GM19043 (cell line): ENCODE data around the gene SNUPN.

ENCODE experiments used
- ATAC-seq: cut with Tn5 transposase; IDR thresholded peaks from one replicate; pipeline ENCODE4 v1.9.1; 2021; ENCODE audit warnings: low read depth; ENCODE audit not compliant: unreplicated experiment

SNUPN gene

DNA sequence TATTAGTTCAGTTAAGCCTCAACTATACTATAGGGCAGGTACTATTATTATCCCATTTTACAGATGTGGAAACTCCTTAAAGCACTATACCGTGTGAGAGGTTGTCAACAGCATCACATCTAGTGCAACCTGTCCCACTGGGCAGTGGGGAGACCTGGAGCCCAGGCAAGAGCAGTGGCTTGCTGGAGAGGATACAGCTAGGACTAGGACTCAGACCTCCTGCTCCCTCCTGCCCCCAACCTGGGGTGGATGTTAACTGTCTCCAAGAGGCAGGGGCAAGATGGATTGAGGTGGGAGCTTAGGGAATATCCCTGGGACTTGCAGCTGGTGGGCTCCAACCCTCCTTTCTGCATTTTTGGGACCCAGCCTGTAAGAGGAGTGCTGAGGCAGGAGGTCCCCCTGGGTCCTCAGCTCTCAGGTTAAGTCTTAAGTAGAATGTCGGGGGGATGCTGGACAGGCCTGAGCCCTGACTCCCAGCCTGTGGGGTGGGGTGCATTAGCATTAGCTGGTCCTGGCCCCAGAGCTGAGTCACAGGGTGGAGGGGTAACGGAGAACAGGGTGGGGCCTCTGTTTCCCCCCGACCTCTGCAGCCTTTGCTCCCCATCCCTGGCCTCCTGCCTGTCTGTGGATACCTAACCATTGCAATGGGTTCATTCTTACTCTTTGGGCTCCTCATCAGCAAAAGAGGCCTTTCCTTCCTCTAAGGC lies 28.8 kb upstream of the SNUPN start:
- ATAC-seq: no peak

GRCh38 chr15:75653347-75653913 lies 27.9 kb upstream of the SNUPN start:
- ATAC-seq: no peak

GRCh38 chr15:75651810-75652543 lies 26.5 kb upstream of the SNUPN start:
- no peak for ATAC-seq

- no peak for ATAC-seq
These were observed 25.6 kb upstream of the SNUPN start for GRCh38 chr15:75650908-75651809.

- ATAC-seq: no peak
These were observed 24.3 kb upstream of the SNUPN start for GRCh38 chr15:75649848-75650247.

GRCh38 chr15:75649045-75649761 lies 23.7 kb upstream of the SNUPN start:
- no peak for ATAC-seq

- ATAC-seq: no peak
These were observed 22.9 kb upstream of the SNUPN start for GRCh38 chr15:75648156-75649000.

GRCh38 chr15:75647370-75648155 lies 22.0 kb upstream of the SNUPN start, which contains the start of gene SNX33:
Gene SNX33 (plus strand): TSS chr15:75647912. CDS start chr15:75649103, 1,191 bp downstream.
- no peak for ATAC-seq

DNA sequence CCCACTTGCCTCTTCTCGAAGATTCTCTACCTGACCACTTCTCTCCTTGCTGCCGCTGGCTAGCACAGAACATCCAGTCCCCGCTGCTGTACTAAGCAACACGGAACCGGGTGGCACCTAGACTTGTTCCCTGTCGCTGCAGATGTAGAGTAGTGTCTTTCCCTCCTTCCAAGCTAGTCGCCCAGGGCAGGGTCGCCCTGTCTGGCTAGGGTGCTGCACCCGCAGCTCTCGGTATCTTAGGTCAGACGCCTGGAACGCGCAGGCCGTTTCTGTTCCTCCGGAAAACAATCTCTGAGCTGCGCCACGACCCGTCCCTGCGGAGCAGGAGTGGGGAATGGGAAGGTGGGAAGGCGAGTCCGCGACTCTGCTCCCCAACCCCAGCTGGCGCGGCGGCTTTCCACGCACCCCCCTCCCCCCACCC lies 21.4 kb upstream of the SNUPN start:
- no peak for ATAC-seq

DNA sequence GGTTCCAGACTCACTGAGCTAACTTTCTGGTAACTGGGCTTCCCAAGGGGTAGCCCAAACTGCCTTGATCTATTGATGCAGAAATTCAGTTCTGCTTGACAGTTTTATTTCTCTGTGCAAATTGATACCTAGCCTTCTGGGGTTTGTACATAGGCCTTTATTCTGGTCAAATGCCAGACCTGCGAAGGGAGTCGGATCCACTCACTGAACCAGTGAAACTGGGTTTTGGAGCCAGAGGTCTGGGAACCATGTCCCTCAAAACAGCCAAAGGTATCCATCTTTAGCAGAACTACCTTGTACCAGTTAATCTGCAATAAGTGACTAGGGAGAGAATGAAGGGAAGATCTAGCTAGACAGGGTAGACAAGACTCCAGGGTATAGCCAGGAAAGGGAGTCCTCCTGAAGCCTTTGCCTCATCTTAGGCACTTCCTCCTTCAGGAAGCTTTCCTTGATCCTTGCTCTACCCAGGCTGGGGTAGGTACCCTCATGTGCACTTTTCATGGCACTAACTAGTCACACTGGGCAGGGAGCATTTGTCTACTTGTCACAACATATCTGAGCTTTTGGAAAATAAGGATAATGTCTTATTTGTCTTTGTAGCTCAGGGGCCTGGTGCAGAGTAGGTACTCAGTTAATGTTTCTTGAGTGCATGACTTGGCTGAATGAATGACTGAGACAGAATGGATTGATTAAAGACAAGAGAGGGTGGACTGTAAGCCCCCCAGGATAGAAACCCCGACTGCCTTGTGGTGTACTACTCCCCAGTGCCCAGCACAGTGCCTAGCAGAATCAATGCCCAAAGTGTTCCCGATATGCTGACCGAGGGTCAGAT lies 20.8 kb upstream of the SNUPN start:
- ATAC-seq: no peak

DNA sequence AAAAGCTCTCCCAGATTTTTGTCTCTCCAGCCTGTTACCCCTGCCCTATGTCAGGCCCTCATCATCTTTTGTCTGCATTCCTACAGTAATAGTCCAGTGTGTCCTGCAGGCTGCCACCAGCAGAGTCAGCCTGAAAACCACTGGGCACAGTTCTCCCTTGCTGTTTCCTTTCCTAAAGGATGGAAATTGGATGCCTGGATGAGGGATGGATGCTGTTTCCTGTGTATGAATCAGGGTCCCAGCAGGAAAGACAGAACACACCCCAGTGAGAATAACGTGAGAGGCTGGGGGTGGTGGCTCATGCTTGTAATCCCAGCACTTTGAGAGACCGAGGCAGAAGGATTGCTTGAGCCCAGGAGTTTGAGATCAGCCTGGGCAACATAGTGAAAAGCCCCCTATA lies 18.9 kb upstream of the SNUPN start:
- no peak for ATAC-seq

DNA sequence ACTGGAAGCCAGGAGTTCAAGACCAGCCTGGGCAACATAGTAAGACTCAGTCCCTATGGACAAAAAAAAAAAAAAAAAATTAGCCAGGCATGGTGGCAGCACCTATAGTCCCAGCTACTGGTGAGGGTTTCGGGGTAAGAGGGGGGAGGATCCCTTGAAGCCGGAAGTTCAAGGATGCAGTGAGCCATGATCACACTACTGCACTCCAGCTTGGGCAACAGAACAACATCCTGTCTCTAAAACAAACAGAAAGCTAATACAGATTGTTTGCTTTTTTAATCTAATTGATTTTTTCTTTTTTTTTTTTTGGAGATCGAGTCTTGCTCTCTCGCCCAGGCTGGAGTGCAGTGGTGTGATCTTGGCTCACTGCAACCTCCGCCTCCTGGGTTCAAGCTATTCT lies 16.1 kb upstream of the SNUPN start:
- no peak for ATAC-seq

- no peak for ATAC-seq
These were observed 15.6 kb upstream of the SNUPN start for GRCh38 chr15:75641179-75641503.

DNA sequence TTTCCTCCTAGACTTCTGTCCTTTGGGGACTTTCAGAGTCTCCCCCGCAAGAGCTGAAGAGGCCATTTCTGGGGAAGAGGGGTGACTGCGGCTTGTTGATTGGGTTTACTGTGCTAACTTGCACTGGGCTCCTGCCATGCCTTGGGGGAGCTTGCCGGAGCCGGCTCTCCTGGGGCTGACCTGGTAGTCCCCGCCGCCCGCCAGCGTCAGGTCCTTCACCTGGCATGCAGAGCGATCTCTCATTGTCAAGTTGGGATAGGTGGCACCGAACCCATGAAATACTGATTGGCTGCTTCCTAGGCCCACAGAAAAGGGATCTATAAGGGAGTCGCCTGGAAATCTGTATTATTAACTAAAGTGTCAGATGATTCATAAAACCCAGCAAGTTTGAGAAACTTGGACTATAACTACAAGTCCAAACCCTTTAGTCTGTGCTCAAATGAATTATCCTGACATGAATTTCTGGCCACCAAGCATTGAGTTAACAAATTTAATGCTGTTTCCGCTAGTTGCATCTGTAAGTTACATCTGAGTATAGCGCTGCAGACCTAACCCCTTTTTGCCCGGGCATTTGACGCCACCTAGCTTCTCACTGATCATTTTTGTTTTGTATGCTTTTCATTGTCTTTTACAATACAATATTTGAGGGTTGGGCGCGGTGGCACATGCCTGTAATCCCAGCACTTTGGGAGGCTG lies 15.1 kb upstream of the SNUPN start:
- peak; percentile 22 for ATAC-seq

DNA sequence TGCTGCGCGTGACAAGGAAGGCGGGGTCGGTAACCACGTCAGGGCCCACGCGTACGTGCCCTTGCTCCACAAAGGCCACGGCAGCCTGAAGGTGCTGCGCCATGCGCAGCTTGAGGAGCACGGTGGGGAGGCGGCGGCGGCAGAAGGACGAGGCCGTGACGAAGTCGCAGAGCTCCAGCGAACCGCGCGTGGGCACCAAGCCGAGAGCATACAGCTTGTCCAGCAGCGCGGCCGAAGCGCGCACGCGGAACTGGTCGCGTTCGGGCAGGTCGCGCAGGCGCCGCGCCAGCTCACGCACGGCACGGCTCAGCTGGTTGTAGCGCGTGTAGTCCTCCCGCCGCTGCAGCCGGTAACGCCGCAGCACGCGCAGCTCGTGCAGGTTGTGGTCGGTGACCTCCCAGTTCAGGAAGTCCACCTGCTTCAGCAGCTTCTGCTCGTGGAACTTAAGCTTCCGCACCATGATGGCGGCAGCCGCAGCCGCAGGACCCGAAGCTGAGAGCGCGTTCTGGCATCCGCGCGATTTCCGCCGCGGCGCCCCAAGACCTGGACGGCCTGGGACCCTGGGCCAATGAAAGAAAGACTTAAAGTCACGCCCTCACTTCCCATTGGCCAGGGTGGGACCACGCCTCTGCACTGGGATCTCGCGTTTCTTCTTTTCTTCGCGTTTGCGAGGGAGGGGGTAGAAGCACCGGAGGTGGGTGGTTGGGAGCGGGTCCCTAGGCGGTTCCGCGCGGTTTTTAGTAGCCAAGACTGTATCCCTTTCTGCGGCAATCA lies 14.4 kb upstream of the SNUPN start, which contains the start of gene IMP3:
TSS of gene IMP3 (minus strand) at position 516 of the 774 bp plus-strand sequence. CDS start at position 460, 56 bp downstream.
- ATAC-seq: peak; percentile 93

DNA sequence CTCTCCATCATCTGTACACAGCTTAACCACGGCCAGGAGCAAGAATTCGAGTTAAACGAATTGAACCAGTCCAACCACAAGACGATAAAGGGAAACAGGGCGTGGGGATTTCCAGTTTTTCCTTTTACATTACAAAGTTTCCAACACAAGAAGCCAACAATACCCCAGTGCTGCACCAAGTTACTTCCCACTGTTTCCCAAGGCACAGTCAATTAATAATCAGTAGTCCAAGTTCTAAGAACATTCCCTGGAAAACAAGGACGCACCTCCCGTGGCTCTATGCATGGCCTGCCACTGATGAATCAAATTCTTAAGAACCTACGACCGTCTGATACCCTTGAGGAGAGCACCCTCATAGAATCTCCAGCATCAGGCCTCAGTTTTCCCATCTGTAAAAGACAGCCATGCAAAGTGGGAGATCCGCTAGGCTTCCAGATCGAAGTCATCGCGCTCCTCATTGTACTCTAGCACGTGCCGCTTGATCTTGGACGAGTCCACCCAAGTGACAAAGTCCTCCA lies 13.7 kb upstream of the SNUPN start:
- ATAC-seq: no peak
